Measurements from ENCODE around the gene RMND1. TPM values are rescaled to one million over a fixed set of nuclear protein-coding genes. Genes with fewer than 3 reads are reported as not detected.

The RMND1 gene
- total and polyA plus RNA-seq, 2 of the 13 experiments (the other 11 are each of a cell fraction or from before 2014, with no cell fraction given): 34.0 to 72.5 TPM

DNA sequence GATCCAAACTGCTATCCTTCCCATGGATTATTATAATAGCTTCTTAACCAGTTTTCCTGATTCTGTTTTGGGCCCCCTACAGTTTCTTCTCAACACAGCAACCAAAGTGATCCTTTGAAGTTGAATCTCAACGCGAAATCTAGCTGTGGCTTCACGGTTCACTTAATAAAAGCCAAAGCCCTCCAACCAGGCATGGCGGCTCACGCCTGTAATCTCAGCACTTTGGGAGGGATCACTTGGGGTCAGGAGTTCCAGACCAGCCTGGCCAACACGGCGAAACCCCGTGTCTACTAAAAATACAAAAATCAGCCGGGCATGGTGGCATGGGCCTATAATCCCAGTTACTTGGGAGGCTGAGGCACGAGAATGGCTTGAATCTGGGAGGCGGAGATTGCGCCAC, 3.3 kb downstream of the RMND1 start:
- Histone ChIP-seq H3K27ac (ENCODE audit: extremely low read length, insufficient read depth, low read length) (no peak overlapping the region), H3K4me2 (ENCODE audit: low read depth, low read length) (0 out of 2 replicates have a peak overlapping the region, but pooled peaks have one; percentile 9), H2AFZ (ENCODE audit: low read length) (no peak overlapping the region), H3K79me2 (ENCODE audit: insufficient read depth, low read length) (peaks cover 74% of the 10 kb centered on the region), H3K4me3 (replicated peaks in 1 of 3; ENCODE audit: insufficient read depth in 1 of 3, low read depth in 2 of 3, low read length in 3 of 3) (no peak overlapping the region), H4K20me1 (ENCODE audit: insufficient read depth, low read length) (peaks cover 21% of the 10 kb centered on the region), H3K36me3 (replicated peaks in 1 of 2; ENCODE audit: control insufficient read depth in 1 of 2, insufficient read depth in 2 of 2, low read length in 2 of 2) (peaks cover 7 to 12% of the 10 kb centered on the region in 2 experiments), H3K27me3 (ENCODE audit: control insufficient read depth in 1 of 2, insufficient read depth in 2 of 2, low read length in 2 of 2) (peaks cover 0 to 2% of the 10 kb centered on the region in 2 experiments; a peak in 1 of 5 replicates), H3K9ac (ENCODE audit: insufficient read depth, low read depth, low read length) (no peak overlapping the region), H3K9me3 (ENCODE audit: low read length) (no peaks in the 10 kb centered on the region), H3K4me1 (ENCODE audit: insufficient read depth, low read length) (peaks cover 65% of the 10 kb centered on the region)
- no peak for DNase-seq (ENCODE audit: low spot score)
- intact Hi-C loops (cut with micrococcal nuclease; ENCODE audit: unreplicated experiment) (loop anchor here (10.0 kb wide), 2 partner anchors 676 to 816 kb away; no protein-coding TSS in a partner anchor), in situ Hi-C loops (cut with HindIII; ENCODE audit: extremely low pct_ligation_motif_present, low pct_unique_long_range_greater_than_20kb) (no loop called here)
- FAIRE-seq: no peak
- WGBS (ENCODE audit: low lambda C conversion rate): 92% methylated on average over 12 of the region's 12 CpGs
- no TSS peak for BruUV-seq (replicated peaks)
- ChIA-PET CTCF (ENCODE audit: low intra/inter-chr PET ratio, low total read pairs) (no interaction called here), POLR2A (interaction anchor here (1.4 kb wide), 1 partner anchor 11 kb away, joined by 3 read pairs; no protein-coding TSS in a partner anchor)
- no peak for ATAC-seq
- no peak for TF ChIP-seq SNAPC4 (CRISPR knock-in tag; IDR thresholded peaks at IDR 0.05)
- TF ChIP-seq ZBTB33 (CRISPR knock-in tag; IDR thresholded peaks at IDR 0.05): peak; percentile 84; the same call in 1 of the 2 replicates
- no peak for TF ChIP-seq SATB2 (CRISPR knock-in tag; IDR thresholded peaks at IDR 0.05)
- no peak for TF ChIP-seq MED1 (CRISPR knock-in tag; IDR thresholded peaks at IDR 0.05)
- no peak for TF ChIP-seq TBP (CRISPR knock-in tag; IDR thresholded peaks at IDR 0.05)
- TF ChIP-seq SOX5 (CRISPR knock-in tag; IDR thresholded peaks at IDR 0.05; ENCODE audit: borderline replicate concordance): no peak
- TF ChIP-seq ZNF773 (CRISPR knock-in tag; IDR thresholded peaks at IDR 0.05; ENCODE audit: borderline replicate concordance): no peak
- no peak for TF ChIP-seq SIN3B (IDR thresholded peaks at IDR 0.05; ENCODE audit: low read length)
- TF ChIP-seq CEBPG (CRISPR knock-in tag; IDR thresholded peaks at IDR 0.05): no peak
- TF ChIP-seq ZBTB38 (CRISPR knock-in tag; IDR thresholded peaks at IDR 0.05): peak; percentile 37; the same call in 1 of the 2 replicates
- TF ChIP-seq SKIL (CRISPR knock-in tag; IDR thresholded peaks at IDR 0.05; ENCODE audit: borderline replicate concordance): no peak
- no peak for TF ChIP-seq ZNF670 (CRISPR knock-in tag; IDR thresholded peaks at IDR 0.05; ENCODE audit: borderline replicate concordance)
- TF ChIP-seq ZNF138 (CRISPR knock-in tag; IDR thresholded peaks at IDR 0.05; ENCODE audit: low read depth): no peak
- no peak for TF ChIP-seq ELF1 (CRISPR knock-in tag; IDR thresholded peaks at IDR 0.05)
- TF ChIP-seq HOXA3 (CRISPR knock-in tag; IDR thresholded peaks at IDR 0.05): 0 out of 2 replicates have a peak, but pooled peaks have one; percentile 11

Measured in HepG2 (cell line).